ENCODE measurements around the gene TSPAN17.

TSPAN17 gene

DNA sequence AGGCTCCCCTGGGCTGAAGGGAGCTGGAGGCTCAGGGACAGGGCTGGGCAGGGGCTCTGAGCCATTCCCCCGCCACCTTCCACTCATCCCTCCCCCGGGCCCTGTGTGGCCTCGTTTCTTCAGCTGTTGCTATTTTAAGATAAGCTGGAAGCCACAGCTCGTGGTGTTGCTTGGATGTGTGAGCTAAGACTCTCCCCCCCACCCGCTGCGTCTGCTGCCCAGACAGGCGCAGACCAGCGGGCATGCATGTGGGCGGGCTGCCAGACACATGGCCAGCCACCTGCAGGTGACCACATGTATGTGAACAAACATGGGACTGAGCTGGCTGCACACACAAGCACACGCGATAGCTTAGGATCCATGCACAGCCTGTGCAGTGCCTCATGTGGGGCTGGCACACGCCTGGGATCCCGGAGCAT lies 25.6 kb upstream of the TSPAN17 start:
- no peak for DNase-seq (ENCODE audit: low read depth)

DNA sequence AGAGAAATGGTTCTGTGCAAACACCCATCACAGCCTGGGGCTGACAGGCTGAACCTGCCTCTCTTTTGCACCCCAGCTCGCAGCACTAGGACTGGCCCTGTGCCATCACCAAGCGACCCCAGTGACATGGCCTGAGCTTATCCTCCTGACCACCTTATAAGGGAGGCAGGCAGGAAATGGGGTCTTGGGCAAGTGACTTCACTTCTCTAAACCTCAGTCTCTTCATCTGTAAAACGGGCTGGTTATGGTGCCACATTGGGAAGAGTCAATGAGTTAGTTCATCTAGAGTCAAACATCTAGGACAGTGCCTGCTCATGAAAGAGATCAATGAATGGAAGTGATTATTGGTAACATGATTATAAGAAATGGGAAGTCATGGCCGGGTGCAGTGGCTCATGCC lies 23.1 kb upstream of the TSPAN17 start:
- no peak for DNase-seq (ENCODE audit: low read depth)

DNA sequence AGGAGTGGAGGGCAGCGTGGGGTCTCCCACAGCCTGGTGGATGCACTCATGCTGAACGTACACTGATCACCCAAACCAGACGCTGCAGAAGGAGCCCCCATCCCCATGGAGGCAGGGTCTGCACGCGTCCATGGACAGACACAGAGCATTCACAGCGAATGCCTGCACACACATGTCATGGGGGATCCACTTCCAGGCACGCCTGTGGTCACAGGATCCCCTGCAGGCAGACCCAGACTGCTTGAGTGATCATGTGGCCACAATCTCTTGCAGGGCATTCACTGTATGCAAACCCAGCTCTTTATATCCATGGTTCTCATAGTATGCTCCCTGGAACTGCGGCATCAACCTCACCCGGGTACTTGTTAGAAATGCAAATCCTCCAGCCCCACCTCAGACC lies 22.3 kb upstream of the TSPAN17 start:
- DNase-seq (ENCODE audit: low read depth) = no peak

DNA sequence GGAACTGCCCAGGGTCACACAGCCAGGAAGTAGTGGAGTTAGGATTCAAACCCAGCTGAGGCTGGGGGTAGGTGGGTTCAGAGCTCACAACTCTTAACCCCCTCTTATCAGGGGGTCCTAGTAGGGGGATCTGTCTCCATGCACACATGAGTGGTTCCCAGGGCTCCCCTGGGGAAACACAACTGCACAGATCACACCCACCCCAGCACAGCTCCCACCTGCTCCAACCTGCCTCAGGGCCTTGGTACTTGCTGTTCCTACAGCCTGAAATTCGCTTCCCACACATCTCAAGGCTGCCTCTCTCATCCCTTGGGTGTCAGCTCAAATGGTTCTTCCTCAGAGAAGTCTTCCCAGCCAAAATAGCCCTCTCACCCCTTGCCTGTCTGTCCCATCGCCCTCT lies 21.8 kb upstream of the TSPAN17 start:
- DNase-seq (ENCODE audit: low read depth) = no peak

DNA sequence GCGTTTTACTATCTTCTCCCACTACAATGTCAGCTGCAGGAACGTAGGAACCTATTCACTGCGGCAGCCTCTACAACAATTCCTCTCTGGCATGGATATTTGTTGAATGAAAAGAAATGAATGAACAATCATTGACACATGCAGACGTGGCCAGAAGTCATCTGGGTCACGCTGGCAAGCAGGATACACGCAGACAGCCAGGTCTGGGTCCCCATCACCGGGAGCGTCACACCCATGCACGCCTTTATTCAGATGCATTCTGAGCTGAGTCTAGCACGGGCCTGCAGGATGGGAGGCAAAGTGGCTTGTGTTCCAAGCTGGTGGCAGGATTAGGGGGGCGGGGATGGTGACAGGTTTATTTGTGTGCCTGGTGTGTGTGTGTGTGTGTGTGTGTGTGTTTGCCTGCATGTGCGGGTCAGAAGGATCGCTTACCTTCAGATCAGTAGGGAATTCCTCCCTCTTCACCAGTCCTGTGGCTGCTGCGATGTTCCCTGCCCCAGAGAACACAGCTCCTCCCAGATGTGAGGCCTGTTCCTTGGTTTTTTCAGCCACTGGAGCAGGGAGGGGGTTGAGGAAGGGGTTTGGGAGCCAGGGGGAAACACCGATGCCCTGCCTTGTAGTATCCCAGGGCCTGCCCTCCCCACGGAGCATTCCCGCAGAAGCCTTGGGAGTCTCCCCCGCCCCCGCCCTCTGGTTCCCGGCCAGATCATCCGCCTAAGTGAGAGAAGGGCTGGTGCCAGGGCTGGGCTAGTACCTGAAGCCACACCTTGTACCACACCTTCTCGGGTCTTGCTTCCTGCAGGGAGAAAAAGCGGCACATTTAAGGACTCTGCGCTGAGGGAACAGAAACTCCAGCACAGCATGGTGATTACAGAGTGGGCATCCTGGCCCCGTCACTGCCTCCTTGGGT lies 21.1 kb upstream of the TSPAN17 start:
- no peak for DNase-seq (ENCODE audit: low read depth)

GRCh38 chr5:176626876-176627236 lies 20.4 kb upstream of the TSPAN17 start:
- DNase-seq (ENCODE audit: low read depth) = no peak

GRCh38 chr5:176627582-176627981 lies 19.7 kb upstream of the TSPAN17 start:
- DNase-seq (ENCODE audit: low read depth) = no peak

DNA sequence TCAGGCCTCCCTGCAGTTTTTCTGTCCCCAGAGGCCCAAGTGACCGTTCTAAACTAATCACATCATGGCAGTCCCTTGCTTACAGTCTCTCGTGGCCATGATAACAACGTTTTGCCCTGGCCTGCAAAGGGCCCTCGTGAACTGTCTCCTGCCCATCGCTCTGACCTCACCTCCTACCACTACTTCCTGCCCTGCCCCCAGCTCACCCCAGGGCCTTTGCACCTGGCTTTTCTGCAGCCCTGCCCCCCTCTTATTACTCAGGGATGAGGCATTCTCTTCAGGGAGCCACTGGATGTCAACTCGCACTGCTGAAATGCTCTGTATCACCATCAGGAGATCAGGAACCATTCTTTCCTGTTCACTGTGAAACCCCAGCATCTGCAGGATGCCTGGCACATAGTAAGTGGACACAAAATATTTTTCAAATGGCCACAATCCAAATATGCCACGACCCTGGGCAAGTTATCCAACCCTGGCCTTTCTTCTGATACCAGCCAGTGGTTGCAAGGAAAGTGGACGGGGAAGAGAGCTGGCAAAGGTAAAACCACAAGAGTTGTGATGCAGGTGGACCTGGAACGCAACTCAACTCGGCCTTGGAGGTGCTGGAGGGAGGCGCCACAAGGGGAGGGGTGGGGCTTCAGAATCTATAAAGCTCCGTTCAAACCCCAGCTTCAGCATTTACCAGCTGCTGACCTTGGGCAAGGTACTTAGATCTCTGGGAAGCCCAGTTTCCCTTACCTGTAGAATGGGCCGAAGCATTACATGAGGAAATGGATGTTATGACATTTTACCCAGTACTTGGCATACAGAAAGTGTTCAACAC lies 18.7 kb upstream of the TSPAN17 start:
- no peak for DNase-seq (ENCODE audit: low read depth)

DNA sequence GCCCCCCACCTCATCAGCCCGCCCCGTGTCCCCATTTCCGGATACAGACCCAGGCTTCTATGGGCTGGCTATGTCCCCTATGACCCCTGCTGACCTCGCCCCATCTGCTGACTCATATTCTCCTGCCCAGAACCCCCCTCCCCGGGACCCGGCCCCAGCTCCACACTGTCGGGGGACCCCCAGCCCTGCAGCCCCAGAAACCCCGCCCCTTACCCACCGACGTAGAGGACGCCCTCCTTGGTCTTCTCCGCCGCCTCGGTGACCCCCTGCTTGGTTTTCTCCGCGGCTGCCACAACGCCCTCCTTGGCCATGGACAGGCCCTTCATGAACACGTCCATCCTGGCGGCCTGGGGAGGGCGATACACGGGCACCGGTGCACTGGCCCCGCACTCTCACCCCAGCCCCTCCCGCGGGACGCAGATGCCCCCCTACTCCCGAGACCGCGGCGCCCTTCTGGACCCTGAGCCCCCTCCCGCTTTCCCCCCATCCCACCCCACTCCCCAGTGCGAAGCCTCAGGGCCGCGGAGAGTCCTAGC lies 17.9 kb upstream of the TSPAN17 start:
- no peak for DNase-seq (ENCODE audit: low read depth)

GRCh38 chr5:176629853-176630680 lies 17.2 kb upstream of the TSPAN17 start, which contains the start of the genes EIF4E1B and SNCB:
TSS of gene EIF4E1B (plus strand) at chr5:176630675. CDS start at chr5:176642788, 12,113 bp downstream.
TSS of gene SNCB (minus strand) at chr5:176630534. CDS start at chr5:176629654, 880 bp downstream.
- DNase-seq (ENCODE audit: low read depth) = peak; percentile 26

DNA sequence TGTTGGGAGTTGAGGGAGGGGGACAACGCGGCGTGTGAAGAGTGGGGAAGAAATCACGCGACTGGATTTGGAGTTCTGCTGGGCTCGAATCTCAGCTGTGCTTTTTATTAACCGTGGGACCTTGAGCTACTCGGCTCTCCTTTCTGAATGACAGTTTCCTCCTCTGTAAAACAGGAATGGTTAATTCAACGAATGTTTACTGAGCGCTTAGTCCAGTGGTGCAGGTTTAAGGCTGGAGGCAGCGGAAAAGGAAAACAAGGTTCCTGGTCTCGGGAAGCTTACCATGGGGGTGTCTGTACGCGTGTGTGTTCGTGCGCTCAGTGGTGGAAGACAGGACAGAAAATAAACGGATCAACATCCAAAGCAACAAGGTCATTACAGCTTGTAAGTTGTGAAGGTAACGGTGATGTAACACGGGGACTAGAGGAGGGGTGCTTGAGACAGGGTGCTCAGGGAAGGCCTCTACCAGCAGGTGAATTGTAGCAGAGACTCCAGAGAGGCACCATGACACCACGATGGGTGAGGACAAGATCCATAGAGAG lies 16.5 kb upstream of the TSPAN17 start:
- no peak for DNase-seq (ENCODE audit: low read depth)

DNA sequence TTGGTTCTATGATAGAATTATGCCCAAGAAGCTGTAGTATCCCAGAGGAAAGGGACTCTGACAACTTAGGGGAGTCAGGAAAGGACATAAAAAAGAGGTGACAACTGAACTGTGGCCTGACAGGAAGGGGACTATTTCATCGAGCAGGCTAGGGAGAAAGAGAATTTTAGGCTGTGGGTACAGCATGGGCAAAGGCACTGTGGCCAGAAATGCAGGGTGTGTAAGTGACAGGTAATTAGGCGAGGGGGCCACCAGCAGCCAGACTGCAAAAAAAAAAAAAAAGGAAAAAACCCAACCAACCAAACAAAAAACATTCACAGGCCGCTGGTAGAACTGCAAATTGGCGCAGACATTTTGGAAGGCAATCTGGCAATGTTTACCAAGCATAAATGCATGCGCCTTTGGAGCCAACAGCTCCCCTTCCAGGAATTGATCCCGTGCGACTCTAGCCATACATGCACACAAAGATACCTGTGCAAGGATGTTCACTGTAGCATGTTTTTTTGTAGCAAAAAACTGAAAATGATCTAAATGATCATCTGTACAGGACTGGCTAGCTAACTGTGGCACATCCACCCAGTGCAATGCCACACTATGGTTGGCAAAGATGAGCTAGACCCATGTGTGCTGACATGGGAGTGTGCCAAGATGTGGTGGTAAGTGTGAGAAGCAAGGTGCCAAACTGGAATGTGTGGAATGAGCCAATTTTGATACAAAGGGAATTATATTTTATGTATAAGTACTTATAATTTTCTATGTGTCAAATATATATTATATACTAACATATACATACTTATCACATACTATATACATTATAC lies 15.7 kb upstream of the TSPAN17 start:
- DNase-seq (ENCODE audit: low read depth) = no peak

- DNase-seq (ENCODE audit: low read depth) = no peak
These were observed 14.5 kb upstream of the TSPAN17 start for GRCh38 chr5:176632745-176633144.

DNA sequence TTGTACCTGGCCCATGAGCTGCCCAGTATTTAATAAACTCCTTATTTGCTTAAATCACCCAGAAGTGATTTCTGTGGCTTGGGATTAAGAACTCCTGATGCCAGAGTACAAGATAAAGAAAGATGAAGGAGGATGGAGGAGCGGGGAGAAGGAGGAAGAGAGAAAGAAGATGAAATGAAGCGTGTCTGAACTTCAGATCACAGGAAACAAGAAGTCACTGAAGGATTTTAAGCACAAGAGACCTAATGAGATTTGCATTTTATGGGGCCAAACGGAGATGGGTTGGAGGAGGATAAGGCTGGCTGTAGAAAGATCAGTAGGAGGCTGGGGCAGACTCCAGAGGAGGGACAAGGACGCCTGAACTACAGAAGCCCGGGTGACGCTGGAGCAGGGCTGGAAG lies 13.7 kb upstream of the TSPAN17 start:
- no peak for DNase-seq (ENCODE audit: low read depth)

DNA sequence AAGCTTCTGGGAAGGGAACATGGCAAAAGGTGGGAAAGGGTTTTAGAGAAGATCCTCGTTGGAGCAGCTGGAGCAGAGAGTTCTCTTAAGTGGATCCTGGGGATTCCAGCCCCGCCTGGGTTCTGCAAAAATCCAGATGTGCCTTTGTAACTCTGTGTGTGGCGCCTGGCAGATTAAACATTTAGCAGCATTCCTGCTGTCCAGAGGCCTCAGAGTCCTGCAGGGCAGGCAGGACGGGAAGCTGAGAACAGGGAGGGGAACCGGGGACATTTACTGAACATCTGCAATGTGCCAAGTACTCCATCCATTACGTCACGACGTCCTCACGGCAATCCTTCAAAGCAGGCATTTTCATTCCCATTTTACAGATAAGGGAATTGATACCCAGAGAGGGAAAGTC lies 10.9 kb upstream of the TSPAN17 start:
- DNase-seq (ENCODE audit: low read depth) = no peak

GRCh38 chr5:176637556-176637955 lies 9.7 kb upstream of the TSPAN17 start:
- no peak for DNase-seq (ENCODE audit: low read depth)

DNA sequence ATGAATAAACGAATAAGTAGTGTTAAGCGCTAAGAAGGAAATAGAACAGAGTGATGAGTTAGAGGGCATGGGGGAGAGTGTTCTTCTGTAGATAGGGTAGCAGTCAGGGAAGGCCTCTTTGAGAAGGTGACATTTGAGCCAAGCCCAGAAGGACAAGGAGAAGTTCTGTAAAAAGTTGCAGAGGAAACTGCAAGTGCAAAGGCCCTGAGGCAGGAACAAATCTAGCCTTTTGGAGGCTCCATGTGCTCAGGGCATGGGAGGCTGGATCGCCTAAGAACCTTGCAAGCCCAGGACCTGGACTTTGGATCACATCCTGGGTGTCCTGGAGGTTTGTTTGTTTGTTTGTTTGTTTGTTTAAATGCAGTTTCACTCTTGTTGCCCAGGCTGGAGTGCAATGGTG lies 8.8 kb upstream of the TSPAN17 start:
- DNase-seq (ENCODE audit: low read depth) = no peak

- no peak for DNase-seq (ENCODE audit: low read depth)
These were observed 8.1 kb upstream of the TSPAN17 start for GRCh38 chr5:176639208-176639607.

DNA sequence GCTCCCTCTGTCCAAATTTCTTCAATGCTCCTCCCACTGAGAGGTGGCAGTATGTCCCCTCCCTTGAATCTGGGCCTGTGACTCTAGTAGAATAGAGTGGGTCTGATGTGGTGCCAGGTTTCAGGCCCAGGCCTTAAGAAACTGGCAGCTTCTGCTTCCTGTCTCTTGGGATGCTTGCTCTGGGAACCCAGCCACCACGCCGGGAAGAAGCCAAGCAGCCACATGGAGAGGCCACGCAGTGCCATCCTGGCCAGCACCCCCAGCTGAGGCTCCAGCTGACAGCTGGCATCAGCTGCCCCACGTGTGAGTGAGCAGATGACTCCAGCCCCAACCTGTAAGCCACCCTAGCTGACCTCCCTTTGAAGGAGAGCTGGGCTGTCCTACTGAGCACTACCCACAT lies 7.3 kb upstream of the TSPAN17 start:
- no peak for DNase-seq (ENCODE audit: low read depth)

DNA sequence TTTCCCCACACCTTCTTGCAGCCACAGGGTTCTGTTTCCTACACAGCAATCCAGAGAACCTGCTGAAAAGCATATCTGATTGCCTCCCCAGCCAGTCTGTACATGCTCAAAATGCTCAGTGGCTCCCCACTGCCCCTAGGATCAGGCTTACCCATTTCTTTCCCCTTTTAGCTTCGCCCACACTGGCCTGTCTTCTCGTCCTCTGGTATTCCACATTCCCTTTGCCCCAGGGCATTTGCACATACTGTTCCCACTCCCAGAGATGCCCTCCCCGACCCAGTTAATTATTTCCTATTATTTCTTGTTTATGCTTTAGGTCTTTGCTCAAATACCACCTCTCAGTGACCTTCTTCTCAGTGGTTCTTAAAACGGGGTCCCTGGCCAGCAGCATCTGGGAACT lies 6.7 kb upstream of the TSPAN17 start:
- no peak for DNase-seq (ENCODE audit: low read depth)

Data from stimulated activated CD8-positive, alpha-beta memory T cell treated with anti-CD3 and anti-CD28 coated beads, Interleukin-7, amount 100 ng/mL, for 24 hours (primary cell).